HEK293 (cell line): ENCODE results near the gene RAX2.

Source experiments
- PRDM4 ChIP-seq: fragments of 450-650 bp; formaldehyde crosslinking; IDR thresholded peaks from 2 replicates; pipeline ENCODE4 v1.5.1; 2017; ENCODE audit warnings: missing biosample characterization, missing genetic modification characterization
- SP7 ChIP-seq: fragments of 450-650 bp; formaldehyde crosslinking; IDR thresholded peaks from 2 replicates; pipeline ENCODE4 v1.5.1; 2016; ENCODE audit warnings: missing biosample characterization, missing genetic modification characterization
- YY2 ChIP-seq: fragments of 450-650 bp; formaldehyde crosslinking; IDR thresholded peaks from 2 replicates; pipeline ENCODE4 v1.5.1; 2016; ENCODE audit warnings: missing biosample characterization, missing genetic modification characterization
- ZBTB26 ChIP-seq: fragments of 450-650 bp; formaldehyde crosslinking; optimal IDR thresholded peaks from 2 replicates; pipeline ENCODE3; 2016; ENCODE audit warnings: missing biosample characterization, mild to moderate bottlenecking, missing genetic modification characterization
- ZEB2 ChIP-seq: fragments of 450-650 bp; formaldehyde crosslinking; IDR thresholded peaks from 2 replicates; pipeline ENCODE4 v1.5.1; 2016; ENCODE audit warnings: missing biosample characterization, missing genetic modification characterization
- ZFP69B ChIP-seq: fragments of 450-650 bp; formaldehyde crosslinking; IDR thresholded peaks from 2 replicates; pipeline ENCODE4 v1.5.1; 2016; ENCODE audit warnings: missing biosample characterization, missing genetic modification characterization
- ZNF175 ChIP-seq: fragments of 450-650 bp; formaldehyde crosslinking; IDR thresholded peaks from 2 replicates; pipeline ENCODE4 v1.5.1; 2016; ENCODE audit warnings: missing biosample characterization, missing genetic modification characterization
- ZNF184 ChIP-seq: fragments of 450-650 bp; IDR thresholded peaks from 2 replicates; pipeline ENCODE4 v1.5.1; 2018; ENCODE audit warnings: missing biosample characterization, mild to moderate bottlenecking, missing genetic modification characterization
- ZNF19 ChIP-seq: fragments of 450-650 bp; formaldehyde crosslinking; IDR thresholded peaks from 2 replicates; pipeline ENCODE4; 2016; ENCODE audit warnings: missing biosample characterization, missing genetic modification characterization, low read depth
- ZNF23 ChIP-seq: fragments of 450-650 bp; formaldehyde crosslinking; IDR thresholded peaks from 2 replicates; pipeline ENCODE4 v1.5.1; 2016; ENCODE audit warnings: missing biosample characterization, missing genetic modification characterization, borderline replicate concordance
- ZNF239 ChIP-seq: fragments of 450-650 bp; formaldehyde crosslinking; IDR thresholded peaks from 2 replicates; pipeline ENCODE4 v1.5.1; 2016; ENCODE audit warnings: missing biosample characterization, missing genetic modification characterization
- ZNF48 ChIP-seq: fragments of 450-650 bp; formaldehyde crosslinking; IDR thresholded peaks from 2 replicates; pipeline ENCODE4 v1.5.1; 2016; ENCODE audit warnings: missing biosample characterization, missing genetic modification characterization
- ZNF501 ChIP-seq: fragments of 450-650 bp; formaldehyde crosslinking; IDR thresholded peaks from 2 replicates; pipeline ENCODE4 v1.5.1; 2016; ENCODE audit warnings: missing biosample characterization, missing genetic modification characterization
- ZNF600 ChIP-seq: fragments of 450-650 bp; formaldehyde crosslinking; IDR thresholded peaks from 2 replicates; pipeline ENCODE4 v1.5.1; 2016; ENCODE audit warnings: missing biosample characterization, missing genetic modification characterization
- ZNF626 ChIP-seq: fragments of 450-650 bp; sonication (Bioruptor Pico); formaldehyde crosslinking; IDR thresholded peaks from 2 replicates; pipeline ENCODE4 v1.5.1; 2018; ENCODE audit warnings: missing biosample characterization, missing genetic modification characterization, inconsistent platforms
- ZNF654 ChIP-seq: fragments of 450-650 bp; formaldehyde crosslinking; IDR thresholded peaks from 2 replicates; pipeline ENCODE4 v1.5.1; 2016; ENCODE audit warnings: low read depth, missing biosample characterization, missing genetic modification characterization
- ZNF692 ChIP-seq: fragments of 450-650 bp; formaldehyde crosslinking; IDR thresholded peaks from 2 replicates; pipeline ENCODE4 v1.5.1; 2016; ENCODE audit warnings: missing biosample characterization, missing genetic modification characterization
- ZNF76 ChIP-seq: fragments of 450-650 bp; formaldehyde crosslinking; IDR thresholded peaks from 2 replicates; pipeline ENCODE4; 2016; ENCODE audit warnings: low read depth, missing biosample characterization, missing genetic modification characterization, borderline replicate concordance
- ZNF785 ChIP-seq: fragments of 450-650 bp; formaldehyde crosslinking; IDR thresholded peaks from 2 replicates; pipeline ENCODE4 v1.5.1; 2016; ENCODE audit warnings: missing biosample characterization, missing genetic modification characterization
- ZNF830 ChIP-seq: fragments of 450-650 bp; IDR thresholded peaks from 2 replicates; pipeline ENCODE4 v1.5.0; 2018; ENCODE audit warnings: missing biosample characterization, missing genetic modification characterization, low read depth, mild to moderate bottlenecking, moderate library complexity
- ZNF843 ChIP-seq: fragments of 450-650 bp; formaldehyde crosslinking; IDR thresholded peaks from 2 replicates; pipeline ENCODE4 v1.5.1; 2016; ENCODE audit warnings: missing biosample characterization, missing genetic modification characterization
- ZSCAN18 ChIP-seq: fragments of 450-650 bp; formaldehyde crosslinking; IDR thresholded peaks from 2 replicates; pipeline ENCODE4 v1.5.1; 2016; ENCODE audit warnings: missing biosample characterization, missing genetic modification characterization

Gene RAX2

GRCh38 chr19:3721131-3721886 lies 50.7 kb downstream of the RAX2 start (continued):
- TF ChIP-seq ZSCAN18 (tag by site-specific recombination) (peak; percentile 77; the same call in 1 of the 2 replicates), ZNF626 (no peak), YY2 (tag by site-specific recombination) (peak; percentile 57), ZNF785 (tag by site-specific recombination) (0 out of 2 replicates have a peak, but pooled peaks have one; percentile 35), SP7 (tag by site-specific recombination) (peak; percentile 90), ZNF48 (tag by site-specific recombination) (no peak), ZNF600 (tag by site-specific recombination) (no peak), ZBTB26 (tag by site-specific recombination) (peak; percentile 38), PRDM4 (tag by site-specific recombination) (peak; percentile 100), ZEB2 (tag by site-specific recombination) (peak; percentile 33; the same call in 1 of the 2 replicates), ZNF184 (peak; percentile 84; the same call in 1 of the 2 replicates), ZNF843 (tag by site-specific recombination) (0 out of 2 replicates have a peak, but pooled peaks have one; percentile 51), ZNF654 (no peak), ZNF501 (tag by site-specific recombination) (peak; percentile 35; the same call in 1 of the 2 replicates), ZNF239 (no peak), ZNF692 (peak; percentile 82), ZNF23 (tag by site-specific recombination) (no peak), ZNF19 (tag by site-specific recombination) (no peak), ZNF830 (no peak), ZNF175 (tag by site-specific recombination) (no peak), ZNF76 (tag by site-specific recombination) (peak; percentile 72; the same call in 1 of the 2 replicates), ZFP69B (tag by site-specific recombination) (0 out of 2 replicates have a peak, but pooled peaks have one; percentile 49)
